Peyer's patch (tissue), 4 donors: Measurements from ENCODE around the gene OSBPL10. TPM values are rescaled to one million over a fixed set of nuclear protein-coding genes. Genes with fewer than 3 reads are reported as not detected.

Experiments
- DNase-seq, 3 donors: peaks; one replicate each; pipeline ENCODE4 v3.0.0-alpha.2; 2017 to 2019
- H3K27ac ChIP-seq, 4 donors: fragments of 200-600 bp; sonication (generic); one replicate each; pipeline ENCODE4 v1.5.1; 2016 to 2019
- H3K27me3 ChIP-seq, 2 donors: fragments of 200-600 bp; sonication (generic); one replicate each; pipeline ENCODE4 v1.5.1; 2019
- H3K36me3 ChIP-seq, 3 donors: fragments of 200-600 bp; sonication (generic); one replicate each; pipeline ENCODE4 v1.5.1; 2016 to 2019
- H3K4me1 ChIP-seq, 4 donors: fragments of 200-600 bp; sonication (generic); one replicate each; pipeline ENCODE4 v1.5.1; 2016 to 2019
- H3K4me3 ChIP-seq, 4 donors: fragments of 200-600 bp; sonication (generic); 1 replicate in 3 of 4; 2 replicates in 1 of 4; pipeline ENCODE4 v1.5.1; 2016 to 2019; ENCODE audit warnings: mild to moderate bottlenecking in 1 of 4
- H3K9me3 ChIP-seq, 4 donors: fragments of 200-600 bp; sonication (generic); one replicate each; pipeline ENCODE4 v1.5.1; 2016 to 2019; ENCODE audit warnings: mild to moderate bottlenecking in 1 of 4
- CTCF ChIP-seq, 6 experiments: fragments of 450-650 bp in 4 of 6; fragments of 200-600 bp in 2 of 6; sonication (generic) in 1 of 6; IDR thresholded peaks; one replicate each; pipeline ENCODE4 v1.5.1; 2017 to 2019; ENCODE audit warnings: antibody characterized with exemption in 6 of 6, mild to moderate bottlenecking in 3 of 6, moderate library complexity in 1 of 6
- POLR2A ChIP-seq, 2 donors: fragments of 450-650 bp; IDR thresholded peaks; one replicate each; pipeline ENCODE4 v1.5.1; 2017; ENCODE audit warnings: antibody characterized with exemption in 2 of 2, mild to moderate bottlenecking in 2 of 2, moderate library complexity in 2 of 2
- total RNA-seq, 4 donors: library from RNA; depleted of rRNA; stranded (reverse); fragments of >200 nt; gene quantifications; one replicate each; pipeline ENCODE4 v1.1.0, GENCODE V29; 2016

Gene OSBPL10
- total RNA-seq, 4 donors from 2014 or later, result 18.5 to 128 (median 60.5) TPM

- Histone ChIP-seq H3K27me3 (no peaks in the 10 kb centered on the region), H3K27ac (no peak overlapping the region)
- TF ChIP-seq CTCF (IDR thresholded peaks at IDR 0.05) (no peak), POLR2A (IDR thresholded peaks at IDR 0.05) (no peak)
These were observed 240.7 kb downstream of the OSBPL10 start for GRCh38 chr3:31740397-31740796.

GRCh38 chr3:31738412-31738811, 242.7 kb downstream of the OSBPL10 start:
- Histone ChIP-seq H3K4me1 (no peaks in the 10 kb centered on the region), H3K36me3 (no peaks in the 10 kb centered on the region), H3K9me3 (no peaks in the 10 kb centered on the region), H3K4me3 (no peak overlapping the region), H3K27ac (no peak overlapping the region), H3K27me3 (no peaks in the 10 kb centered on the region)
- TF ChIP-seq POLR2A (IDR thresholded peaks at IDR 0.05) (no peak), CTCF (IDR thresholded peaks at IDR 0.05) (no peak)
- DNase-seq, result no peak

More at GRCh38 chr3:31740397-31740796, 240.7 kb downstream of the OSBPL10 start:
- Histone ChIP-seq H3K4me1 (no peaks in the 10 kb centered on the region), H3K36me3 (no peaks in the 10 kb centered on the region), H3K9me3 (no peaks in the 10 kb centered on the region), H3K4me3 (no peak overlapping the region)
- no peak for DNase-seq

- Histone ChIP-seq H3K36me3 (no peaks in the 10 kb centered on the region), H3K4me3 (no peak overlapping the region), H3K9me3 (no peaks in the 10 kb centered on the region), H3K4me1 (no peaks in the 10 kb centered on the region), H3K27ac (no peak overlapping the region), H3K27me3 (no peaks in the 10 kb centered on the region)
- DNase-seq, result no peak
- TF ChIP-seq POLR2A (IDR thresholded peaks at IDR 0.05), result no peak
- TF ChIP-seq CTCF (IDR thresholded peaks at IDR 0.05), result no peak
These were observed 245.4 kb downstream of the OSBPL10 start for GRCh38 chr3:31735667-31736066.

GRCh38 chr3:31733234-31733667, 247.8 kb downstream of the OSBPL10 start:
- H3K27me3 ChIP-seq, result no peaks in the 10 kb centered on the region
- no peaks in the 10 kb centered on the region for H3K9me3 ChIP-seq
- H3K36me3 ChIP-seq, result no peaks in the 10 kb centered on the region
- no peak overlapping the region for H3K4me3 ChIP-seq
- TF ChIP-seq CTCF (IDR thresholded peaks at IDR 0.05) (no peak), POLR2A (IDR thresholded peaks at IDR 0.05) (no peak)
- H3K27ac ChIP-seq, result no peak overlapping the region
- no peak for DNase-seq
- no peaks in the 10 kb centered on the region for H3K4me1 ChIP-seq

GRCh38 chr3:31732548-31732947, 248.5 kb downstream of the OSBPL10 start:
- Histone ChIP-seq H3K9me3 (no peaks in the 10 kb centered on the region), H3K27me3 (no peaks in the 10 kb centered on the region), H3K27ac (no peak overlapping the region), H3K36me3 (no peaks in the 10 kb centered on the region), H3K4me3 (no peak overlapping the region), H3K4me1 (no peaks in the 10 kb centered on the region)
- no peak for TF ChIP-seq CTCF (IDR thresholded peaks at IDR 0.05)
- TF ChIP-seq POLR2A (IDR thresholded peaks at IDR 0.05), result no peak
- DNase-seq, result no peak

GRCh38 chr3:31729573-31729972, 251.5 kb downstream of the OSBPL10 start:
- Histone ChIP-seq H3K27ac (no peak overlapping the region), H3K27me3 (no peaks in the 10 kb centered on the region), H3K36me3 (no peaks in the 10 kb centered on the region), H3K4me3 (no peak overlapping the region), H3K4me1 (no peaks in the 10 kb centered on the region), H3K9me3 (no peaks in the 10 kb centered on the region)
- no peak for DNase-seq
- no peak for TF ChIP-seq POLR2A (IDR thresholded peaks at IDR 0.05)
- no peak for TF ChIP-seq CTCF (IDR thresholded peaks at IDR 0.05)
